GM19239 (cell line): ENCODE results near the gene CSF3.

Experiments used
- DNase-seq: peaks from one replicate; pipeline ENCODE4 v3.0.0; 2011; ENCODE audit warnings: low spot score; ENCODE audit not compliant: insufficient read length
- FAIRE-seq: peaks from 2 replicates; lab custom pipeline; 2011; peaks lifted over from hg19 to GRCh38; lab: Jason Lieb, UNC

CSF3 gene

DNA sequence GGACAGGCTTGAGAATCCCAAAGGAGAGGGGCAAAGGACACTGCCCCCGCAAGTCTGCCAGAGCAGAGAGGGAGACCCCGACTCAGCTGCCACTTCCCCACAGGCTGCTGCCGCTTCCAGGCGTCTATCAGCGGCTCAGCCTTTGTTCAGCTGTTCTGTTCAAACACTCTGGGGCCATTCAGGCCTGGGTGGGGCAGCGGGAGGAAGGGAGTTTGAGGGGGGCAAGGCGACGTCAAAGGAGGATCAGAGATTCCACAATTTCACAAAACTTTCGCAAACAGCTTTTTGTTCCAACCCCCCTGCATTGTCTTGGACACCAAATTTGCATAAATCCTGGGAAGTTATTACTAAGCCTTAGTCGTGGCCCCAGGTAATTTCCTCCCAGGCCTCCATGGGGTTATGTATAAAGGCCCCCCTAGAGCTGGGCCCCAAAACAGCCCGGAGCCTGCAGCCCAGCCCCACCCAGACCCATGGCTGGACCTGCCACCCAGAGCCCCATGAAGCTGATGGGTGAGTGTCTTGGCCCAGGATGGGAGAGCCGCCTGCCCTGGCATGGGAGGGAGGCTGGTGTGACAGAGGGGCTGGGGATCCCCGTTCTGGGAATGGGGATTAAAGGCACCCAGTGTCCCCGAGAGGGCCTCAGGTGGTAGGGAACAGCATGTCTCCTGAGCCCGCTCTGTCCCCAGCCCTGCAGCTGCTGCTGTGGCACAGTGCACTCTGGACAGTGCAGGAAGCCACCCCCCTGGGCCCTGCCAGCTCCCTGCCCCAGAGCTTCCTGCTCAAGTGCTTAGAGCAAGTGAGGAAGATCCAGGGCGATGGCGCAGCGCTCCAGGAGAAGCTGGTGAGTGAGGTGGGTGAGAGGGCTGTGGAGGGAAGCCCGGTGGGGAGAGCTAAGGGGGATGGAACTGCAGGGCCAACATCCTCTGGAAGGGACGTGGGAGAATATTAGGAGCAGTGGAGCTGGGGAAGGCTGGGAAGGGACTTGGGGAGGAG, at the start of gene CSF3:
CSF3 (plus strand) TSS at position 436 of the 993 bp plus-strand sequence; CDS start at position 471, 35 bp downstream.
- DNase-seq: no peak
- FAIRE-seq: no peak

GRCh38 chr17:39966771-39967170, 48.5 kb upstream of the CSF3 start:
- FAIRE-seq (no peak), DNase-seq (no peak)

DNA sequence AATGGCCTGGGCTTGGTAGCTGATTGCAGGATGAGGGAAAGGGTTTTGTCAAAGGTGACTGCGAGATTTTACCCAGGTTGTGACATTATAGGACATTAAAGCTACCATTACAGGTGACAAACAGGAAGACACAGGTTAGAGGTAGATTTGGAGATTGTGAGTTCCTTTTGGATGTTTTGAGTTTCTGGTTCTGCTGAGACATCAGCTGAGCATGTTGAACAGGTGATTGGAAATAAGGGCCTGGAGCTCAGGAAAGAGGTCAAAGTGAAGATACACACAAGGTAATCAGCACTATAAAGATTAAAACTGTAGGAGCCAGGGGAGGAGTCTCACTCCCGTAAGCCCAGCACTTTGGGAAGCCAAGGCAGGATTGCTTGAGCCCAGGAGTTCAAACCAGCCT, 46.5 kb upstream of the CSF3 start:
- DNase-seq: no peak
- no peak for FAIRE-seq

- DNase-seq (no peak), FAIRE-seq (no peak)
These were observed 45.9 kb upstream of the CSF3 start for GRCh38 chr17:39969375-39969774.

DNA sequence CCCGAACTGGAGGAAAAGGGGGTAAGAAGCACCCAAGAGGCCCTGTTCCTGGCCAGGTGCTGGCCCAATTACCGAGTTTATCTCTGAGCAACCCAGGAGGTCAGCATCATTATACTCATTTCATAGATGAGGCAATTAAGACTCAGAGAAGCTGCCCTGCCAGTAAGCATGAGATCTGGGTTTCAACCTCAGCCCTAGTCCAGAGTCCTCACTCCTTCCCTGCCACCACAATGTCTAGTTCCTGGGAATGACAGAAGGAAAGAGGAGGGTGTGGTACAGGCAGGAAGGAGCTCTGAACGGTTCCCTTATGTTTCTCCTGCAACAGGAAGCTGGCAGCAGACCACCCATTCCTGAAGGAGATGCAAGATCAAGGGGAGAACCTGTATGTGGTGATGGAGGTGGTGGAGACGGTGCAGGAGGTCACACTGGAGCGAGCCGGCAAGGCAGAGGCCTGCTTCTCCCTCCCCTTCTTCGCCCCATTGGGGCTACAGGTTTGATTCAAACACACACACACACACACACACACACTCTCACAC, 45.0 kb upstream of the CSF3 start:
- DNase-seq (no peak), FAIRE-seq (no peak)

- FAIRE-seq (no peak), DNase-seq (no peak)
These were observed 44.1 kb upstream of the CSF3 start for GRCh38 chr17:39971076-39971603.

DNA sequence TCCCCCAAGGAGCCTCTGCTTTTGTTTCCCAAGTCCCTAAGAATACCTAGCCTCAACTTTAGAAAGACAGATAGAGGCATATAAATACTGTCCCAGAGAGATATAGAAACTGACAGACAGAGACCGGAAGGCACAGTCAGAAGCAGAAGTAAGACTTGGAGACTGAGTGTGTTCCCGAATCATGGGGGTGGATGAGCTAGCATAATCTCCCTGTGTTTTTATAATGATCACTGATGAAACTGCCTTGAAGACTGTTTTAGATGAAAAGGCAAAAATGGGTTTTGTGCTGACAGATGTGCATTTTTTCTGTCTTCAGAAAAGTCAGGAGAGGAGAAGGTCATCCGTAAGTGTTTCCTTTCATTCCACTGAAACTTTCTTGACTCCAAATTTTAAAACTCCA, 43.0 kb upstream of the CSF3 start:
- FAIRE-seq (no peak), DNase-seq (no peak)

DNA sequence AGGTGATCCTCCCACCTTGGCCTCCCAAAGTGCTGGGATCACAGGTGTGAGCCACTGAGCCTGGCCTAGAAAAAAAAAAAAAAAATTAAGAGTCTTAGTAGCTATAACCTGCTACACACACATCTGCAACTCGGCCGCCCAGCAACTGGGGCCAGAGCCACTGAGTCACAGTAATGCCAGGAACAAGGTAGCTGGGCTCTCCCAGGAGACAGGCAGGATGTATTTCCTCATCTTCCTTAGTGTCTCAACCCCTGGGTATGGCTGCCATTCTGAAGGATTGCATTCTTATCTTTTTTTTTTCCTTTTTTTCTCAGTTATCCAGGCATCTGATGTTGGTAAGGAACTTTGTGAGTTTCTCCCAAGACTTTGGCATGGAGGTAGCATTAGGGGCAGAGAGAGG, 41.7 kb upstream of the CSF3 start:
- FAIRE-seq (no peak), DNase-seq (no peak)

- FAIRE-seq (no peak), DNase-seq (no peak)
These were observed 40.8 kb upstream of the CSF3 start for GRCh38 chr17:39974433-39974832.

GRCh38 chr17:39975801-39976200, 39.4 kb upstream of the CSF3 start:
- DNase-seq: no peak
- no peak for FAIRE-seq

GRCh38 chr17:39979016-39979670, 36.1 kb upstream of the CSF3 start:
- DNase-seq (no peak), FAIRE-seq (peak; percentile 11)

- DNase-seq: no peak
These were observed 35.3 kb upstream of the CSF3 start for GRCh38 chr17:39979893-39980350.

GRCh38 chr17:39980351-39981206, 34.7 kb upstream of the CSF3 start, which contains the start of gene PSMD3:
Gene PSMD3, plus strand, starts transcription at chr17:39980807. Its CDS starts 164 bp downstream, at chr17:39980971.
- peak; percentile 85 for DNase-seq
- peak; percentile 98 for FAIRE-seq

More at GRCh38 chr17:39979893-39980350, 35.3 kb upstream of the CSF3 start:
- FAIRE-seq: peak; percentile 52

- FAIRE-seq (peak; percentile 57), DNase-seq (no peak)
These were observed 34.0 kb upstream of the CSF3 start for GRCh38 chr17:39981207-39981741.

DNA sequence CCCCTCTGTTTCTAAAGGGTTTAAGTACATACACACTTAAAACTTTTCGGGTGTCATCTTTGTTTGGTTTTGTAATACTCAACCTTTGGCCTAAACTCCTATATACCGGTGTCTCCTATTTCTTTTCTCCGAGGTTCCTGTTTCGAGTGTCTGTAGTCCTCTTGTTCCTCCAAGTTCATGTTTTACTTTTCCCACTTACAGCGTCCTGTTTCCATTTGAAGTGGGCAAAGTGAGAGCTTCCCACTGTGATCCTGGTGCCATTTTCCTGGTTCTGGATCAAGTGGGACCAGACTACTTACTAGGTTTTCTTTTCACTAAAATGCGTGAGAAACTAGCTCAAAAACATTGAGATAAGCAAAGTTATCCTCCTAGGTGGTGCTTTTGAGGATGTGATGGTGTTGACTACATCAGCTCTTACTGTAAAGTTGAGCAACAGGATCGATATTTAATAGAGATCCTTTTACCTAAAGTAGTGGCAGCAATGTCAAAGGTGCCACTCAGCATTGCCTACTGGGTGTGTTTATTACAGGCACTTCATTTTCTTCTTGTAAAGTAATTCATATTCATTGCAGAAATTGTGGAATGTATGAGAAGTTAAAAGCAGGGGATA, 33.4 kb upstream of the CSF3 start:
- FAIRE-seq: no peak
- DNase-seq: no peak

GRCh38 chr17:39988206-39988810, 26.9 kb upstream of the CSF3 start:
- no peak for DNase-seq
- no peak for FAIRE-seq

GRCh38 chr17:39994448-39994847, 20.8 kb upstream of the CSF3 start:
- no peak for FAIRE-seq
- no peak for DNase-seq

DNA sequence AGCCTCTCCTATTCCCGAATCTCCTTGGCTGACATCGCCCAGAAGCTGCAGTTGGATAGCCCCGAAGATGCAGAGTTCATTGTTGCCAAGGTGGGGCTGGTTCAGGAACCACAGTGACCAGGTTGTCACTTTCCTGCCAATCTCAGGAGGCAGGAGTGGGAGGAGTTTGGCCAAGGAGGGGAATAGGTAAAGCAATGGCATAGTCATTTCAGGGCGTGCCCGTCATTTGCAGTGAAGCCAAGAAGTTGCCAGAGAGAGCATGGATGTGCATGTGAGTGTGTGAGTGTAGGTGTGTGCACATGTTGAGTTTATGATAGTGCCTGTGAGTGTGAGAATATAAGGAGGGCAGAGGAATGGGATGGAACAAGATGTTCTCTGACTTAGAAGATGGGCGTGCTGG, 19.8 kb upstream of the CSF3 start:
- FAIRE-seq (no peak), DNase-seq (no peak)

- DNase-seq (no peak), FAIRE-seq (no peak)
These were observed 19.1 kb upstream of the CSF3 start for GRCh38 chr17:39996162-39996561.
